Liver (tissue), 9 donors: ENCODE results near the gene PEAK3. TPM values are rescaled to one million over a fixed set of nuclear protein-coding genes. Genes with fewer than 3 reads are reported as not detected.

Experiments
- DNase-seq: peaks from one replicate; pipeline ENCODE4 v3.0.0-alpha.2; 2017; ENCODE audit warnings: low spot score
- H3K27ac ChIP-seq, 2 donors: one replicate each; pipeline ENCODE4 v1.7.0; 2013; ENCODE audit warnings: inconsistent platforms in 2 of 2, low read length in 2 of 2, control low read depth in 1 of 2, low read depth in 1 of 2, mild to moderate bottlenecking in 1 of 2
- H3K27me3 ChIP-seq, 4 donors: one replicate each; pipeline versions ENCODE4 v1.6.1 to v1.7.0; 2013; ENCODE audit warnings: low read length in 3 of 4, inconsistent platforms in 1 of 4, mild to moderate bottlenecking in 1 of 4, moderate library complexity in 1 of 4; ENCODE audit not compliant: control insufficient read depth in 4 of 4, insufficient read depth in 4 of 4
- H3K36me3 ChIP-seq, 4 donors: one replicate each; pipeline versions ENCODE4 v1.6.1 to v1.7.0; 2013; ENCODE audit warnings: low read length in 3 of 4, mild to moderate bottlenecking in 3 of 4, low read depth in 1 of 4, moderate library complexity in 1 of 4; ENCODE audit not compliant: control insufficient read depth in 4 of 4, insufficient read depth in 3 of 4
- H3K4me1 ChIP-seq, 4 donors: one replicate each; pipeline versions ENCODE4 v1.6.1 to v1.7.0; 2013; ENCODE audit warnings: low read length in 3 of 4, mild to moderate bottlenecking in 3 of 4, moderate library complexity in 1 of 4; ENCODE audit not compliant: control insufficient read depth in 4 of 4, insufficient read depth in 4 of 4
- H3K4me3 ChIP-seq, 3 donors: one replicate each; pipeline versions ENCODE4 v1.6.1 to v1.7.0; 2013; ENCODE audit warnings: low read length in 3 of 3, control low read depth in 1 of 3, low read depth in 1 of 3, mild to moderate bottlenecking in 1 of 3
- H3K9ac ChIP-seq, 2 donors: one replicate each; pipeline ENCODE4 v1.7.0; 2013; ENCODE audit warnings: low read length in 2 of 2, mild to moderate bottlenecking in 2 of 2, moderate library complexity in 2 of 2, control low read depth in 1 of 2, low read depth in 1 of 2
- H3K9me3 ChIP-seq, 4 donors: one replicate each; pipeline versions ENCODE4 v1.6.1 to v1.7.0; 2013; ENCODE audit warnings: low read length in 3 of 4; ENCODE audit not compliant: control insufficient read depth in 4 of 4
- EGR1 ChIP-seq, 2 donors: IDR thresholded peaks; 2 replicates each; pipeline ENCODE4 v1.6.1; 2016 to 2018; ENCODE audit warnings: antibody characterized with exemption in 2 of 2, low read depth in 2 of 2
- FOXA2 ChIP-seq: IDR thresholded peaks from 2 replicates; pipeline ENCODE4 v1.6.1; 2016; ENCODE audit warnings: antibody characterized with exemption
- GABPA ChIP-seq, 2 donors: IDR thresholded peaks in 1 of 2; conservative IDR thresholded peaks in 1 of 2; 2 replicates each; pipeline ENCODE4 v1.6.1; 2016; ENCODE audit warnings: antibody characterized with exemption in 2 of 2, mild to moderate bottlenecking in 1 of 2, moderate library complexity in 1 of 2
- NR2F2 ChIP-seq: IDR thresholded peaks from 2 replicates; pipeline ENCODE4 v1.6.1; 2016; ENCODE audit warnings: antibody characterized with exemption
- RAD21 ChIP-seq, 2 donors: IDR thresholded peaks; 2 replicates each; pipeline ENCODE4 v1.6.1; 2016; ENCODE audit warnings: antibody characterized with exemption in 2 of 2, mild to moderate bottlenecking in 2 of 2
- WGBS: extraction: QIAGEN DNeasy Blood & Tissue Kit; methylation state at CpG from one replicate; pipeline ENCODE4 v1.1.7; 2013; 5-methylcytosine and 5-hydroxymethylcytosine counted together
- polyA plus RNA-seq, 2 donors: library from polyadenylated mRNA; stranded (reverse) in 1 of 2; unstranded in 1 of 2; fragments of 200-250 nt in 1 of 2; fragments of >200 nt in 1 of 2; fragmentation: Nextera tagmentation in 1 of 2; extraction: Ambion mirVana in 1 of 2; gene quantifications; one replicate each; pipeline versions ENCODE4 v1.2.1 to v1.2.3, GENCODE V29; 2013 to 2015
- total RNA-seq, 2 donors: library from RNA; depleted of rRNA; stranded (reverse); fragments of >200 nt; gene quantifications; one replicate each; pipeline ENCODE4 v1.2.3, GENCODE V29; 2014
- TF ChIP-seq, protein P1 (sequence below): fragments of 150-350 bp; IDR thresholded peaks from 2 replicates; pipeline ENCODE4 v1.5.1; 2017; ENCODE audit warnings: improper control_type of control experiment, low read depth, low read length; ENCODE audit not compliant: missing input control
- TF ChIP-seq, protein P2 (sequence below): IDR thresholded peaks from 2 replicates; pipeline ENCODE4 v1.6.1; 2016; ENCODE audit warnings: antibody characterized with exemption
- donor health status: healthy.
- donor health status: healthy.
- donor health status: healthy.
- donor health status: healthy.
- donor health status: healthy.

Gene PEAK3
- total and polyA plus RNA-seq, 4 donors: 0.09 to 0.67 (median 0.31) TPM

DNA sequence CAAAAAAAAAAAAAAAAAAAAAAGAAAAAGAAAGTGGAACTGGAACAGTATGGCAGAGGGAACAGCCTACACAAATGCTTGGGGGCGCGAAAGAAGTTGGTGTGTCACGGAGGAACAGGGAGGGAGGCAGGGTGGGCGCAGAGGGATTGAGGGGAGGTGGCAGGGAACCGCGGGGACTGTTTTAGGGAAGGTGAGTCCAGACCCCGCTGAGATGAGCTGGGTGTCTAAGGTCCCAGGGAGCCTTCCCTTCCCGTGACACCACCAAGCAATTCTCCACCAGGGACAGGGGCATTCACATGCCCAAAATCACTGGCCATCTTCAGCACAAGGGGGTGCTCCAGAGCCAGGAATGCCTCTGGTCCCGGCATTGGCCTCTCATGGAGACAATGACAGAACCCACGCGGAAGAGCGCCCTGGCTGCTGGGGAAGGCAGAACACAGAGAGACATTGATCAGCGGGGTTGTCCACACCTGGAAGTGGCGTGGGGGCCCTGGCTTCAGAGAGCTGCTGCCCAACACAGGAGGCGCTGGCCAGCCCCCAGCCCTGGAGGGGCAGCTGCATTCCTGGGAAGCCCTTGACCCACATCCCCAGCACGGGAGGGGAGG is 6.9 kb downstream of the PEAK3 start:
- H3K27me3 ChIP-seq: no peaks in the 10 kb centered on the region
- H3K9me3 ChIP-seq: no peaks in the 10 kb centered on the region
- WGBS: 65% methylated on average over 16 of the region's 16 CpGs
- no peak overlapping the region for H3K4me3 ChIP-seq
- no peak overlapping the region for H3K9ac ChIP-seq
- H3K27ac ChIP-seq: no peak overlapping the region
- peaks cover 10 to 38% (median 32%) of the 10 kb centered on the region in 4 donors for H3K4me1 ChIP-seq
- TF ChIP-seq, protein P1, sequence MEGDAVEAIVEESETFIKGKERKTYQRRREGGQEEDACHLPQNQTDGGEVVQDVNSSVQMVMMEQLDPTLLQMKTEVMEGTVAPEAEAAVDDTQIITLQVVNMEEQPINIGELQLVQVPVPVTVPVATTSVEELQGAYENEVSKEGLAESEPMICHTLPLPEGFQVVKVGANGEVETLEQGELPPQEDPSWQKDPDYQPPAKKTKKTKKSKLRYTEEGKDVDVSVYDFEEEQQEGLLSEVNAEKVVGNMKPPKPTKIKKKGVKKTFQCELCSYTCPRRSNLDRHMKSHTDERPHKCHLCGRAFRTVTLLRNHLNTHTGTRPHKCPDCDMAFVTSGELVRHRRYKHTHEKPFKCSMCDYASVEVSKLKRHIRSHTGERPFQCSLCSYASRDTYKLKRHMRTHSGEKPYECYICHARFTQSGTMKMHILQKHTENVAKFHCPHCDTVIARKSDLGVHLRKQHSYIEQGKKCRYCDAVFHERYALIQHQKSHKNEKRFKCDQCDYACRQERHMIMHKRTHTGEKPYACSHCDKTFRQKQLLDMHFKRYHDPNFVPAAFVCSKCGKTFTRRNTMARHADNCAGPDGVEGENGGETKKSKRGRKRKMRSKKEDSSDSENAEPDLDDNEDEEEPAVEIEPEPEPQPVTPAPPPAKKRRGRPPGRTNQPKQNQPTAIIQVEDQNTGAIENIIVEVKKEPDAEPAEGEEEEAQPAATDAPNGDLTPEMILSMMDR: peak; percentile 55
- peak; percentile 75 to 84 for TF ChIP-seq RAD21 (IDR thresholded peaks at IDR 0.05)
- TF ChIP-seq, protein P2, sequence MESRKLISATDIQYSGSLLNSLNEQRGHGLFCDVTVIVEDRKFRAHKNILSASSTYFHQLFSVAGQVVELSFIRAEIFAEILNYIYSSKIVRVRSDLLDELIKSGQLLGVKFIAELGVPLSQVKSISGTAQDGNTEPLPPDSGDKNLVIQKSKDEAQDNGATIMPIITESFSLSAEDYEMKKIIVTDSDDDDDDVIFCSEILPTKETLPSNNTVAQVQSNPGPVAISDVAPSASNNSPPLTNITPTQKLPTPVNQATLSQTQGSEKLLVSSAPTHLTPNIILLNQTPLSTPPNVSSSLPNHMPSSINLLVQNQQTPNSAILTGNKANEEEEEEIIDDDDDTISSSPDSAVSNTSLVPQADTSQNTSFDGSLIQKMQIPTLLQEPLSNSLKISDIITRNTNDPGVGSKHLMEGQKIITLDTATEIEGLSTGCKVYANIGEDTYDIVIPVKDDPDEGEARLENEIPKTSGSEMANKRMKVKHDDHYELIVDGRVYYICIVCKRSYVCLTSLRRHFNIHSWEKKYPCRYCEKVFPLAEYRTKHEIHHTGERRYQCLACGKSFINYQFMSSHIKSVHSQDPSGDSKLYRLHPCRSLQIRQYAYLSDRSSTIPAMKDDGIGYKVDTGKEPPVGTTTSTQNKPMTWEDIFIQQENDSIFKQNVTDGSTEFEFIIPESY: no peak
- DNase-seq: peak; percentile 64
- peaks cover 4 to 9% (median 8%) of the 10 kb centered on the region in 4 donors for H3K36me3 ChIP-seq

DNA sequence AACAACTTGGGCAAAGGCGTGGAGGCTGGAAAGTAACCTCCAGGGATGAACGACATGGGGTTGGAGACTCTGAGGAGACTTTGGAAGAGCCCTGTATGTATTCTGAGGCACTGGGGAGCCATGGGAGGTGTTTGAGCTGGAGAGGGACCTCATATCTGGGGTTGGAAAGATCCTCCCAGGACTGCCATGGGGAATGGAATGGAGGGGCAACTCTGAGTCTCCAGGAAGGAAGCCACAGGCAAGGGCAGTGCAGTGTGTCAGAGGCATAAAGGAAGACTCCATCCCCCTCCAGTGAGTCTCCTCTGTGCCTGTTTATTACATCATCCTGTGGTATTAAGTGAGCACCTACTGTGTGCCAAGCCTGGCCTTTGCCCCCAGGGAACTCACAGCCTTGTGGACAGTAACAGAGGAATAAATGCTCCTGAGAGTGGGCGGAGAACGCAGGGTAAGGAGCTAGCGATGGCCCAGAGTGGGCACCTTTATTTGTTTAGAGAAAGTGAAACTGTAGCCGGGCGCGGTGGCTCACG is 7.7 kb downstream of the PEAK3 start:
- no peaks in the 10 kb centered on the region for H3K27me3 ChIP-seq
- no peak for TF ChIP-seq NR2F2
- no peak for TF ChIP-seq RAD21 (IDR thresholded peaks at IDR 0.05)
- no peak for TF ChIP-seq FOXA2
- no peak for TF ChIP-seq GABPA (IDR thresholded peaks at IDR 0.05 in 1 of 2, conservative IDR thresholded peaks at IDR 0.05 in 1 of 2)
- no peak for TF ChIP-seq EGR1 (IDR thresholded peaks at IDR 0.05; ENCODE audit: low read depth in 2 of 2)
- TF ChIP-seq, protein P2: no peak
- H3K4me1 ChIP-seq: peaks cover 10 to 38% (median 32%) of the 10 kb centered on the region in 4 donors
- peaks cover 4 to 9% (median 8%) of the 10 kb centered on the region in 4 donors for H3K36me3 ChIP-seq
- peak overlapping the region; percentile 45 to 52 for H3K27ac ChIP-seq
- no peak for DNase-seq
- H3K4me3 ChIP-seq: no peak overlapping the region
- WGBS: 76% methylated on average over 9 of the region's 9 CpGs
- H3K9ac ChIP-seq: peak overlapping the region in 1 of 2 donors; percentile 17
- H3K9me3 ChIP-seq: no peaks in the 10 kb centered on the region
